Measurements from ENCODE around the gene CACNA1D.
"Not testable (repeated sequence)": the region's sequence is repeated elsewhere in the genome, so short reads cannot be mapped to it uniquely, and the experiment has no call there.

The CACNA1D gene

DNA sequence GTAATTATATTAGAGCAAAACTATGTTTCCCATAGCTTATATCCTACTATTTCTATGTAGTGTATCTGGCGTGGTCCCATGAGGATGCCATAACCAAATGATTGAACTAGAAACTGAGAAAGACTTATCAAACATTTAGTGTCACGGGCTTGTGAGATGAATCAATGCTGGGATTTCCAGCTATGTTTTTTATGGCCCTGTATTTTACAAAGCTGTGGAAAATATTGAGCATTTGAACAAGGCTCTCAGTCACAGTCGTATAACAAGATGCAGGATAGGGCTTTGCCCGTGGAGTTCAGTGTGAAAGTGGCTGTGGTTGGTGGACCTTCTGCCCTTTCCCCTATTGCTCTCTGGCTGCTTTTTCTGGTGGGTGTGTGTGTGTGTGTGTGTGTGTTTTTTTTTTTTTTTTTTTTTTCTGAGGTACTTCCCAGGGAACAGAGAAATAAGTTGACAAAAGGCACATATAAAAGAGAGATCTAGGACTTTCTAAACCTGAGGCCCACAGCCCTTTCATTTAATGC lies 60.7 kb downstream of the CACNA1D start:
- no peaks in the 10 kb centered on the region for H3K36me3 Mint-ChIP-seq (ENCODE audit: low read depth)
- H3K9me3 Mint-ChIP-seq: peaks cover 2% of the 10 kb centered on the region
- no peak overlapping the region for H3K4me3 Mint-ChIP-seq
- H3K27ac Mint-ChIP-seq: peak overlapping the region; percentile 42
- no peak for DNase-seq
- peaks cover 25% of the 10 kb centered on the region for H3K4me1 Mint-ChIP-seq (ENCODE audit: low read depth)
- H3K27me3 Mint-ChIP-seq: peaks cover 25% of the 10 kb centered on the region

GRCh38 chr3:53566461-53567145 lies 72.2 kb downstream of the CACNA1D start:
- peaks cover 30% of the 10 kb centered on the region for H3K27me3 Mint-ChIP-seq
- no peaks in the 10 kb centered on the region for H3K36me3 Mint-ChIP-seq (ENCODE audit: low read depth)
- H3K27ac Mint-ChIP-seq: no peak overlapping the region
- no peaks in the 10 kb centered on the region for H3K4me1 Mint-ChIP-seq (ENCODE audit: low read depth)
- no peak overlapping the region for H3K4me3 Mint-ChIP-seq
- no peaks in the 10 kb centered on the region for H3K9me3 Mint-ChIP-seq
- DNase-seq: no peak

DNA sequence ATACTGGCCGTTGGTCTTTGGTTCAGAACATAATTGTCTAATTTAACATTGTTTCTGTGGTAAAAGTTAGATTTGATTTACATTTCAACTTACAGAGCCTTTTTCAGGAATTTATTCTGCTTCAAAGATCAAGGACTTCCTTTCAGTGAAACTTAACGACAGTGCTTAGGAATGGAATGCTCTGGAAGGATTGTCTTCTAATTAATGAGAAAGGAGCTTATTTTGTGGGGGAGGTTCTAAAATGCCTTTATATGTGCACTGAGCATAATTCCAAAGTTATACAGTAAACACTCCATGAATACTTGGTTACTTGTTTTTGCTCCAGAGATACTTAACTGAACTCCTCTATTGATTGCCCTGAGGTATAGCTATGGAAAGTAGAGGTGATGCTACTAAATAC lies 75.7 kb downstream of the CACNA1D start:
- Mint-ChIP-seq H3K36me3 (ENCODE audit: low read depth) (no peaks in the 10 kb centered on the region), H3K4me1 (ENCODE audit: low read depth) (no peaks in the 10 kb centered on the region), H3K9me3 (no peaks in the 10 kb centered on the region), H3K27me3 (peaks cover 17% of the 10 kb centered on the region), H3K27ac (no peak overlapping the region), H3K4me3 (no peak overlapping the region)
- no peak for DNase-seq

DNA sequence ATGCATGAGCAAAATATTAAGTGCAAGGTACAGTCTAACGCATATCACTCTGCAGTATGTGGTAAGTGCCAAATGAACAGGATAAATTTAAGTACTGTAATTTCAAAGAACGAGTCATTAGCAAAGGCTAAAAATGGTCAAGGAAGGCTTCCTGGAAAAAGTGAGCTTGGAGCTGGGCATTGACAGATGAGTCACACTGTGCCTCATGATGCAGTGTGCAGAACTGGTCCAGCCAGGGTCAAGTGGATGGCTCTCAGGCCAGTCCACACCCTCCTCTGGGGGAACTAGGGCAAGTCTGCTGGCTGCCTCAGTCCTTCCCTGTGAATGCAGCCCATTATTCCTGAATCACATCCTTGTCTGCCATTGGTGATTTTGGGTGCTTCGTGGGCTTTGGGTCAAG lies 76.3 kb downstream of the CACNA1D start:
- Mint-ChIP-seq H3K4me1 (ENCODE audit: low read depth) (no peaks in the 10 kb centered on the region), H3K27ac (no peak overlapping the region), H3K27me3 (peaks cover 17% of the 10 kb centered on the region), H3K4me3 (no peak overlapping the region), H3K36me3 (ENCODE audit: low read depth) (no peaks in the 10 kb centered on the region), H3K9me3 (no peaks in the 10 kb centered on the region)
- no peak for DNase-seq

GRCh38 chr3:53571264-53571663 lies 76.9 kb downstream of the CACNA1D start:
- H3K36me3 Mint-ChIP-seq (ENCODE audit: low read depth): no peaks in the 10 kb centered on the region

DNA sequence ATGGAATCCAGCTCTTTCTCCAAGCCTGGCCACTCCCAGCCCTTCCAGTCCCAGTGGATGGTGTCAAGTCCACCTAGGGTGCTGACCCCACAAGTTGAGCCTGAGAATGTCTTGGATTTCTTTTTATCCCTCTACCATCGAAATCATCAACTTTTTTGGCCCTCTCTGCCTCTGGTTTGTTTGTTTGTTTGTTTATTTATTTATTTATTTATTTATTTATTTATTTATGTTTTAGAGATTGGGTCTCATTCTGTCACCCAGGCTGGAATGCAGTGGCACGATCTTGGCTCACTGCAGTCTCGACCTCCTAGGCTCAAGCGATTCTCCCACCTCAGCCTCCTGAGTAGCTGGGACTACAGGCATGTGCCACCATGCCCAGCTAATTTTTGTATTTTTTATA lies 77.8 kb downstream of the CACNA1D start:
- H3K27me3 Mint-ChIP-seq: peaks cover 13% of the 10 kb centered on the region
- not testable (repeated sequence) for H3K4me3 Mint-ChIP-seq; DNase-seq; H3K27ac Mint-ChIP-seq; H3K36me3 Mint-ChIP-seq (ENCODE audit: low read depth); H3K4me1 Mint-ChIP-seq (ENCODE audit: low read depth); H3K9me3 Mint-ChIP-seq

More at GRCh38 chr3:53571264-53571663, 76.9 kb downstream of the CACNA1D start:
- Mint-ChIP-seq H3K4me1 (ENCODE audit: low read depth) (no peaks in the 10 kb centered on the region), H3K27me3 (peaks cover 15% of the 10 kb centered on the region), H3K27ac (no peak overlapping the region), H3K9me3 (no peaks in the 10 kb centered on the region), H3K4me3 (no peak overlapping the region)
- no peak for DNase-seq

DNA sequence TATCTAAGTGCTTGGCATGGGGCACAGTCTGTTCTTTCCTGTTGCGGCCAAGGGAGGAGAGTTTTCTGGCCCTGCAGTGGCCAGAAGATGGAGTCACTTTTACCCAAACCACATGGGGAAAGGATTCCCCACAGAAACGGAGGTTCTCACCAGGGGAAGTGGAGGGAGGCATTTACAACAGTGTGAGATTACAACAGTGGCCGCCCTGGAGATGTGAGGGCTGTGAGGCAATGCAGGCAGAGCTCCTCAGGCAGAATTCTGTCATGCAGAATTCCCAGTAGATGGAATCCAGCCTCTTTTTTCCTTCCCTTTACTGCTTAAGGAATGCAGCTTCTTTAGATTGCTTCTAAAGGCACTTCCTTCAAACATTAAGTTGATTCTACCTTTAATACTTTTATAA lies 83.1 kb downstream of the CACNA1D start:
- no peak overlapping the region for H3K27ac Mint-ChIP-seq
- no peaks in the 10 kb centered on the region for H3K36me3 Mint-ChIP-seq (ENCODE audit: low read depth)
- no peak for DNase-seq
- H3K9me3 Mint-ChIP-seq: no peaks in the 10 kb centered on the region
- peaks cover 8% of the 10 kb centered on the region for H3K27me3 Mint-ChIP-seq
- peaks cover 4% of the 10 kb centered on the region for H3K4me1 Mint-ChIP-seq (ENCODE audit: low read depth)
- no peak overlapping the region for H3K4me3 Mint-ChIP-seq

- peaks cover 4% of the 10 kb centered on the region for H3K4me1 Mint-ChIP-seq (ENCODE audit: low read depth)
- peaks cover 8% of the 10 kb centered on the region for H3K27me3 Mint-ChIP-seq
- no peaks in the 10 kb centered on the region for H3K36me3 Mint-ChIP-seq (ENCODE audit: low read depth)
- DNase-seq: no peak
- H3K27ac Mint-ChIP-seq: no peak overlapping the region
- H3K9me3 Mint-ChIP-seq: no peaks in the 10 kb centered on the region
- H3K4me3 Mint-ChIP-seq: no peak overlapping the region
Measured at GRCh38 chr3:53579636-53580035, 85.2 kb downstream of the CACNA1D start.

DNA sequence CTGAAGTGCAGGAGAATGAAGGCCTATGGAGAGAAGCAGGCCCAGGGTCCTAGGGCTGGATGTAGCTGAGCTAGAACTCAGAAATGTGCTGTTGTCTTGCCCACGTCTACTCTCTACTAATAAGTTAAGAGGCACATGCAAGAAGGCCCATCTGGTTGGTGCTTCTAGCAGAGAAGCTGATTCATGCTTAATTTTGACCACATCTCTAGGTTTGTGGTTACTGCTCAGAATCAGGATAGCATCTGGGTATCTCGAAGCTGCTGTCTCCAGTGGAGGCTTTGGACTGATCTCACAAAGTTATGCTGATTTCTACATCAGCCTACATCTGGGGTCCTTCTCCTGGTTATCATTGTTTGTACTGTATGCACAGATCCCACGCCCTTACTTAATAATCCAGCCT lies 87.3 kb downstream of the CACNA1D start:
- H3K27me3 Mint-ChIP-seq: peaks cover 2% of the 10 kb centered on the region
- H3K9me3 Mint-ChIP-seq: no peaks in the 10 kb centered on the region
- H3K4me3 Mint-ChIP-seq: no peak overlapping the region
- DNase-seq: no peak
- peaks cover 4% of the 10 kb centered on the region for H3K4me1 Mint-ChIP-seq (ENCODE audit: low read depth)
- no peaks in the 10 kb centered on the region for H3K36me3 Mint-ChIP-seq (ENCODE audit: low read depth)
- H3K27ac Mint-ChIP-seq: no peak overlapping the region

DNA sequence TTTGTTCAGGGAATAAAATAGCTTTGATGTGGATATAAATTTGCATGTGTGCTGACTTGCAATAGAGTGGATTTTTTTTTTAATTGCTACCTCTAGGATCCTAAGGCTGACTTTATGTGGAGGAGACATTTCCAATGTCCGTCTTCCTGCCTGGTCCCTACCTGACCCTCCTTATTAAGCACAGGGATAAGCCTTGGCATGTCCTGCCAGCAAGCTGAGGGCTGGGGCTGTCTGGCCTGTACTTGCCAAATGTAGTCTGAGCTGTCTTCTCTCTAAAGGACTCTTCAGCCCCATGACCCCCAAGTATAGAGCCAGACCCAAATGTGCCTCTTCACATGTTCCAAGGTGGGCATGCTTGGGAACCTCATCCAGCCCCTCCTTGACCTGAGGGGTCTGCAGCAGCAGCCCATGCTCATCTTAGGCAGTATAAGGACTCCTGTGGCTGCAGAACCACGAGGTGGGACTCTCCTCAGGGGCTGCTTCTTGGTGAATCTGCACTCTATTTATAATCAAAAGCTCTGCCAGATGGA lies 88.8 kb downstream of the CACNA1D start:
- peaks cover 4% of the 10 kb centered on the region for H3K4me1 Mint-ChIP-seq (ENCODE audit: low read depth)
- no peak overlapping the region for H3K27ac Mint-ChIP-seq
- DNase-seq: no peak
- H3K36me3 Mint-ChIP-seq (ENCODE audit: low read depth): no peaks in the 10 kb centered on the region
- H3K4me3 Mint-ChIP-seq: no peak overlapping the region
- H3K9me3 Mint-ChIP-seq: no peaks in the 10 kb centered on the region
- H3K27me3 Mint-ChIP-seq: no peaks in the 10 kb centered on the region

- H3K4me3 Mint-ChIP-seq: no peak overlapping the region
- no peak overlapping the region for H3K27ac Mint-ChIP-seq
- no peaks in the 10 kb centered on the region for H3K36me3 Mint-ChIP-seq (ENCODE audit: low read depth)
- H3K4me1 Mint-ChIP-seq (ENCODE audit: low read depth): peaks cover 4% of the 10 kb centered on the region
- no peaks in the 10 kb centered on the region for H3K27me3 Mint-ChIP-seq
- no peak for DNase-seq
- no peaks in the 10 kb centered on the region for H3K9me3 Mint-ChIP-seq
Measured at GRCh38 chr3:53585049-53585448, 90.6 kb downstream of the CACNA1D start.

DNA sequence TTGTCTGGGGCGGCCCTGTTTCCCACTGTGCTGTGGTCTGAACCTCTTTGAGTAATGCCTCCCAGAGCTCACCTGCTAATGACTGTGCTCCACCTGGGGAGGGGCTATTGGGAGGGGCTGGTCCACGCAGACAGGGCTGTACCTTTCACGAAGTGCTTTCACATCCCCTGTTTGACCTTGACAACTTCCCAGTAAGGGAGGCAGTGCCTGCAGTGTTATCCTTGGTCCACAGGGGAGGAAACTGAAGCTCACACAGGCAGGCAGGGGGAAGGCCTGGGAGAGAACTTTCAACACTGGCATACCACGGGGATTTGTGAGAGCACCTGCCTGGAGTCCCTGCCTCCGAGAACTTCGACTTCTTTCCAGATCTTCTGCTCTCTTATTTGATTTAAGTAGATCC lies 91.2 kb downstream of the CACNA1D start:
- H3K4me1 Mint-ChIP-seq (ENCODE audit: low read depth): peaks cover 4% of the 10 kb centered on the region
- no peak overlapping the region for H3K4me3 Mint-ChIP-seq
- H3K27ac Mint-ChIP-seq: no peak overlapping the region

DNA sequence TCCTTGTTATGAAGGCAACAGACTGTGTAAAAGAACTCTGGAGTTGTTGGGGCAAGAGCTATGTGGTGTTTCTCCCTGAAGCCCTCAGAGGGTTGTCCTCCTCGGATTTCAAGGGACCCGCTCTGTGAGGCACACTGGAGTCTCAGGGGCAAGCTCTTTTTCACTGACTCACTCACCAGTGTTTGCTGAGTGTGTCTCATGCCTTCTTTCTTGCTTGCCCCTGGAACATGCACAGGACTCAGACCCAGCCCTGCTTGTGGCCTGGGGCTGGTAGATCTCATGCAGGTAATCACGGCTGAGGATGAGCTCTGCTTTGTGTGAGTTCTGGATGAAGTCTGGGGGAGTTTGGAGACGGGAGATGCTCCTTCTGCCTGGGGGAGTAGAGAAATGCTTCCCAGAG lies 93.7 kb downstream of the CACNA1D start:
- Mint-ChIP-seq H3K27ac (no peak overlapping the region), H3K4me1 (ENCODE audit: low read depth) (no peaks in the 10 kb centered on the region), H3K9me3 (no peaks in the 10 kb centered on the region), H3K27me3 (no peaks in the 10 kb centered on the region), H3K4me3 (no peak overlapping the region), H3K36me3 (ENCODE audit: low read depth) (no peaks in the 10 kb centered on the region)
- DNase-seq: no peak

More for the DNA sequence above, 91.2 kb downstream of the CACNA1D start:
- no peak for DNase-seq
- Mint-ChIP-seq H3K27me3 (no peaks in the 10 kb centered on the region), H3K36me3 (ENCODE audit: low read depth) (no peaks in the 10 kb centered on the region), H3K9me3 (no peaks in the 10 kb centered on the region)

DNA sequence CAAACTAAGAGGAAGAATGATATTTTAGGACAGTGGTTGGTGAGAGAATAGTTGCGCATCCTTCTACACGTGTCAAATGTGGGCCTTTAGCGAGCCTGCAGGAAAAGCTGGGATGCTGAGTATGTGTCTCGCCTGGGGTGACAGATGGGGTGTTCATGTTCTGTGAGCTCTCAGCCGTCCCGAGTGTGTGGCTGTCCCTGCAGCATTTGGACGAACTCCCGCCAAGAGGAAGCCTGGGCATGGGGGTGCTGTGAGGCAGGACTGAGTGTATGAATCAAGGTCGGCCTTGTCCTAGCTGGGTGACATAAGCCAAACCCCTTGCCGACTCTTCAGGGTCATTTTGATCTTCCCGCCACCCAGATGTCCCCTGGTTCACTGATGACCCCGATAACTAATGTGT lies 94.8 kb downstream of the CACNA1D start:
- Mint-ChIP-seq H3K4me3 (no peak overlapping the region), H3K36me3 (ENCODE audit: low read depth) (no peaks in the 10 kb centered on the region), H3K4me1 (ENCODE audit: low read depth) (no peaks in the 10 kb centered on the region), H3K27me3 (no peaks in the 10 kb centered on the region), H3K9me3 (no peaks in the 10 kb centered on the region), H3K27ac (no peak overlapping the region)
- no peak for DNase-seq

- Mint-ChIP-seq H3K4me1 (ENCODE audit: low read depth) (no peaks in the 10 kb centered on the region), H3K4me3 (no peak overlapping the region), H3K36me3 (ENCODE audit: low read depth) (no peaks in the 10 kb centered on the region), H3K27me3 (no peaks in the 10 kb centered on the region), H3K27ac (no peak overlapping the region), H3K9me3 (no peaks in the 10 kb centered on the region)
- no peak for DNase-seq
Measured at GRCh38 chr3:53589806-53590205, 95.4 kb downstream of the CACNA1D start.
